Body of pancreas (tissue), 4 donors: ENCODE measurements around the gene NCOR1. TPM values are rescaled to one million over a fixed set of nuclear protein-coding genes. Genes with fewer than 3 reads are reported as not detected.

Experiments
- ATAC-seq: fragments of 150-250 bp; one replicate; pipeline ENCODE4 v1.9.1; 2016
- DNase-seq, 4 donors: peaks; one replicate each; pipeline ENCODE4 v3.0.0-alpha.2; 2019
- H3K27ac ChIP-seq, 4 donors: fragments of 200-600 bp; sonication (generic); 1 replicate in 3 of 4; 2 replicates in 1 of 4; pipeline versions ENCODE4 v1.5.1 to v1.6.1; 2016 to 2019; ENCODE audit warnings: mild to moderate bottlenecking in 1 of 4, mixed read lengths in 1 of 4, moderate library complexity in 1 of 4
- H3K27me3 ChIP-seq, 2 donors: fragments of 200-600 bp; sonication (generic); one replicate each; pipeline ENCODE4 v1.6.0; 2016; ENCODE audit warnings: mild to moderate bottlenecking in 1 of 2
- H3K36me3 ChIP-seq, 2 donors: fragments of 200-600 bp; sonication (generic); replicated peaks in 1 of 2; 2 replicates each; pipeline ENCODE4 v1.5.1; 2016; ENCODE audit warnings: low read depth in 2 of 2; ENCODE audit not compliant: insufficient read depth in 1 of 2
- H3K4me1 ChIP-seq: fragments of 200-600 bp; sonication (generic); one replicate; pipeline ENCODE4 v1.6.0; 2016
- H3K4me3 ChIP-seq, 2 donors: fragments of 200-600 bp; sonication (generic); 1 replicate in 1 of 2; 2 replicates in 1 of 2; pipeline ENCODE4 v1.5.1; 2016 to 2019
- H3K9me3 ChIP-seq, 3 donors: fragments of 200-600 bp; sonication (generic); 1 replicate in 2 of 3; 2 replicates in 1 of 3; pipeline ENCODE4 v1.5.1; 2016
- POLR2A ChIP-seq, 3 donors: fragments of 450-650 bp; IDR thresholded peaks; one replicate each; pipeline ENCODE4 v1.6.1; 2016; ENCODE audit warnings: antibody characterized with exemption in 3 of 3, mild to moderate bottlenecking in 2 of 3
- WGBS, 2 donors: methylation state at CpG; one replicate each; pipeline ENCODE4 v1.1.5; 2017; 5-methylcytosine and 5-hydroxymethylcytosine counted together
- intact Hi-C: fragments of 100-400 bp; cut with DNase I; formaldehyde crosslinking; loops from one replicate; pipeline ENCODE4 v1.15.1; 2023
- total RNA-seq, 2 donors: library from RNA; depleted of rRNA; stranded (reverse); fragments of >200 nt; gene quantifications; one replicate each; pipeline ENCODE4 v1.1.0, GENCODE V29; 2016
- TF ChIP-seq, protein P1 (sequence below), 7 experiments: fragments of 450-650 bp in 4 of 7; fragments of 200-600 bp in 3 of 7; sonication (generic) in 3 of 7; IDR thresholded peaks; one replicate each; pipeline ENCODE4 v1.5.1; 2016 to 2019; ENCODE audit warnings: antibody characterized with exemption in 7 of 7

NCOR1 gene
- total RNA-seq, 2 donors from 2014 or later, result 120 to 230 TPM

DNA sequence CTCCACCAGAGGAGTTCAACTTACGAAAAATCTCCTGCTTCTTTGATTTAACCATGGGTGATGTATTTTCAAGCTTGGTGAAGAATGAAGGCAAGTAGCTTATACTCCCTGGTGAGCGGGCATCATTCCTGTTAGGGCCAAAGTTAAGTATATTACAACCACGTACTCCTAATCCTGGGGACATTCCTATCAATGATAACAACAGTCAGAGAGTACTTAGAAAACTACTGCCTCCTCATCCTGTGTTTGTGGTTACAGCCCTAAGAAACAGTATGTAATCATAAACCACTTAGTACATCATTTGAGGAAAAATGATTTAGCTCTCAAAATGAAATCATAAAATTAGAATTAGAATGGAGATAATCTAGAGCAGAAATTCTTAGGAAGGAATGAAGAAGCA, 168.4 kb downstream of the NCOR1 start:
- peaks cover 0 to 17% of the 10 kb centered on the region in 2 donors for H3K36me3 ChIP-seq
- no peaks in the 10 kb centered on the region for H3K9me3 ChIP-seq
- intact Hi-C loops, result no loop called here
- ATAC-seq (no peak), DNase-seq (no peak)
- H3K4me3 ChIP-seq, result no peak overlapping the region
- H3K27ac ChIP-seq, result no peak overlapping the region
- H3K4me1 ChIP-seq, result peaks cover 20% of the 10 kb centered on the region
- WGBS, 2 donors, result 88 to 95% methylated on average over 3 of the region's 3 CpGs
- H3K27me3 ChIP-seq, result no peaks in the 10 kb centered on the region
- TF ChIP-seq, protein P1, sequence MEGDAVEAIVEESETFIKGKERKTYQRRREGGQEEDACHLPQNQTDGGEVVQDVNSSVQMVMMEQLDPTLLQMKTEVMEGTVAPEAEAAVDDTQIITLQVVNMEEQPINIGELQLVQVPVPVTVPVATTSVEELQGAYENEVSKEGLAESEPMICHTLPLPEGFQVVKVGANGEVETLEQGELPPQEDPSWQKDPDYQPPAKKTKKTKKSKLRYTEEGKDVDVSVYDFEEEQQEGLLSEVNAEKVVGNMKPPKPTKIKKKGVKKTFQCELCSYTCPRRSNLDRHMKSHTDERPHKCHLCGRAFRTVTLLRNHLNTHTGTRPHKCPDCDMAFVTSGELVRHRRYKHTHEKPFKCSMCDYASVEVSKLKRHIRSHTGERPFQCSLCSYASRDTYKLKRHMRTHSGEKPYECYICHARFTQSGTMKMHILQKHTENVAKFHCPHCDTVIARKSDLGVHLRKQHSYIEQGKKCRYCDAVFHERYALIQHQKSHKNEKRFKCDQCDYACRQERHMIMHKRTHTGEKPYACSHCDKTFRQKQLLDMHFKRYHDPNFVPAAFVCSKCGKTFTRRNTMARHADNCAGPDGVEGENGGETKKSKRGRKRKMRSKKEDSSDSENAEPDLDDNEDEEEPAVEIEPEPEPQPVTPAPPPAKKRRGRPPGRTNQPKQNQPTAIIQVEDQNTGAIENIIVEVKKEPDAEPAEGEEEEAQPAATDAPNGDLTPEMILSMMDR (IDR thresholded peaks at IDR 0.05), result no peak
- no peak for TF ChIP-seq POLR2A (IDR thresholded peaks at IDR 0.05)

DNA sequence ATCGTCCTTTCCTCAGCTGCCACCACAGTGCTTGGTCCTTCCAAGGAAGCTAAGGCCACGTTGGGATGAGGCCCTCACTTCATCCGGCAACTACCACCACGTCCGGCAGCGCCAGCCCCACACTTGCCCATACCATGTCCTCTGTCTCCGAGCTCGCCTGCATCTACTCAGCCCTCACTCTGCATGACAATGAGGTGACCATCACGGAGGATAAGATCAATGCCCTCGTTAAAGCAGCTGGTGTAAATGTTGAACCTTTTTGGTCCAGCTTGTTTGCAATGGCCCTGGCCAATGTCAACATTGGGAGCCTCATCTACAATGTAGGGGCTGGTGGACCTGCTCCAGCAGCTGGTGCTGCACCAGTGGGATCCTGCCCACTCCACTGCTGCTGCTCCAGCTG, 170.8 kb downstream of the NCOR1 start:
- Histone ChIP-seq H3K9me3 (no peaks in the 10 kb centered on the region), H3K27me3 (no peaks in the 10 kb centered on the region), H3K4me1 (peaks cover 36% of the 10 kb centered on the region), H3K4me3 (no peak overlapping the region), H3K27ac (no peak overlapping the region), H3K36me3 (peaks cover 0 to 17% of the 10 kb centered on the region in 2 donors)
- 86 to 89% methylated on average over 10 of the region's 10 CpGs for WGBS, 2 donors
- no peak for DNase-seq
- no peak for ATAC-seq
- TF ChIP-seq POLR2A (IDR thresholded peaks at IDR 0.05), result no peak
- TF ChIP-seq, protein P1 (IDR thresholded peaks at IDR 0.05), result no peak
- intact Hi-C loops, result no loop called here

DNA sequence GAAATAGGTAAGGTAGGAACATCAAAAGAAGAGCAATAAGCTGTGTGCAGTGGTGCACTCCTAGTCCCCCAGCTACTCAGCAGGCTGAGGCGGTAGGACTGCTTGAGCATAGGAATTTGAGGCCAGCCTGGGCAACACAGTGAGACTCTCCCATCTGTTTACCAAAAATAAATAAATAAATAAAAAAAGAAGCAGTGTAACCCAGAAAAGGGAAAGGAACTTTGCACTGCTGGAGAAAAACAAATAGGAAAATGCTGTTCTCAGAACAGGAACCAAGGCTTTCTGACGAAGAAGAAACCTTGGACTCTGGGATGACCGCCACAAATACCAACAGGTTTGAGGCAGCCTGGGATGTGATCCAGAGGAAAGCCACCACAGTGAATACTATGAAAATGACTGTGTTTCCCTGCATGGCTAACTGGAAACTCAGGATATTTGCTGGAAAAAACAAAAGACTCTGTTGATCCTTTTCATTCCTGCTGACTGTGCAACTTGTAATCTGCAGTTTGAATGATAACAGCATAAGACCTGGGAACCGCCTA, 174.6 kb downstream of the NCOR1 start:
- WGBS, 2 donors, result 18 to 26% methylated on average over 4 of the region's 4 CpGs
- Histone ChIP-seq H3K36me3 (peaks cover 8 to 13% of the 10 kb centered on the region in 2 donors), H3K4me1 (peaks cover 27% of the 10 kb centered on the region), H3K27me3 (no peaks in the 10 kb centered on the region), H3K4me3 (no peak overlapping the region), H3K27ac (peak overlapping the region in 3 of 4 donors; percentile 72 to 92 (median 75)), H3K9me3 (no peaks in the 10 kb centered on the region)
- intact Hi-C loops, result no loop called here
- TF ChIP-seq, protein P1 (IDR thresholded peaks at IDR 0.05), result no peak
- no peak for TF ChIP-seq POLR2A (IDR thresholded peaks at IDR 0.05)
- peak; percentile 71 to 88 (median 84) for DNase-seq
- peak; percentile 95 for ATAC-seq

DNA sequence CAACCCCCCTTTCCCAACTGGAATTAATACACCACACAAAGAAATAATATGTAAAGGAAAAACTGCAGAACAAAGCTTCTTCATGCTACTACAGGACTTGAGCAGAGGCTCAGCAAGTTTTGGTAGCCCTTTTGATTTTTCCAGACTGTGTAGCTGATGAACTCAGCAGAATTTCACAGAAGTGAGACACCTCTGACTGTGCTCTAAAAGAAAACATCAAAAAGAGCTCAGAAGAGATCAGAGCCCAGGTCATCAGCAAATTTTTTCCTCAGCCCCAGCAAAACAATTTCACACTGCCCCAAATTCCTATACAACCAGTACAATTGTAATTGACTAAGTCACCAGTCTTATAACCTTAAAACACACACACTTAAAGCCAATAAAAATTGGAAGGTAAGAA, 177.7 kb downstream of the NCOR1 start:
- H3K4me3 ChIP-seq, result no peak overlapping the region
- no peaks in the 10 kb centered on the region for H3K9me3 ChIP-seq
- peaks cover 10 to 16% of the 10 kb centered on the region in 2 donors for H3K36me3 ChIP-seq
- peak overlapping the region in 1 of 4 donors; percentile 22 for H3K27ac ChIP-seq
- intact Hi-C loops, result no loop called here
- peaks cover 24% of the 10 kb centered on the region for H3K4me1 ChIP-seq
- DNase-seq, result no peak
- TF ChIP-seq POLR2A (IDR thresholded peaks at IDR 0.05), result no peak
- TF ChIP-seq, protein P1 (IDR thresholded peaks at IDR 0.05), result no peak
- no peaks in the 10 kb centered on the region for H3K27me3 ChIP-seq
- no peak for ATAC-seq

DNA sequence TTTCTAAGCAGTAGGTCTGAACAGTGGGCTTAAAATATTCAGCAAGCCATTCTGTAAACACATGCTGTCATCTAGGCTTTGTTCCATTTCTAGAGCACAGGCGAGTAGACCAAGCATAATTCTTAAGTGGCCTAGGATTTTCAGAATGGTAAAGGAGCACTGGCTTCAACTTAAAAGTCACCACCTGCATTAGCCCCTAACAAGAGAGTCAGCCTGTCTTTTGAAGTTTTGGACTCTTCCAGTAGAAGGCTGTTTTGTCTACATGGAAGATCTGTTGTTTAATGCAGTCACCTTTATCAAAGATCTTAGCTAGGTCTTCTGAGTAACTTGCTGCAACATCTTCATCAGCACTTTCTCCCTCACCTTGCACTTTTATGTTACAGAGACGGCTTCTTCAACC, 179.1 kb downstream of the NCOR1 start:
- no peak for ATAC-seq
- WGBS, 2 donors, result 82 to 94% methylated on average over 2 of the region's 2 CpGs
- Histone ChIP-seq H3K27ac (no peak overlapping the region), H3K9me3 (no peaks in the 10 kb centered on the region), H3K4me1 (peaks cover 13% of the 10 kb centered on the region), H3K4me3 (no peak overlapping the region), H3K27me3 (no peaks in the 10 kb centered on the region), H3K36me3 (peaks cover 11 to 27% of the 10 kb centered on the region in 2 donors)
- intact Hi-C loops, result no loop called here
- no peak for TF ChIP-seq POLR2A (IDR thresholded peaks at IDR 0.05)
- TF ChIP-seq, protein P1 (IDR thresholded peaks at IDR 0.05), result no peak
- no peak for DNase-seq
